Measurements from ENCODE around the gene IL3. TPM values are rescaled to one million over a fixed set of nuclear protein-coding genes. Genes with fewer than 3 reads are reported as not detected.

Gene IL3
- polyA plus RNA-seq, 3 donors, result not detected

GRCh38 chr5:132025403-132025971, 35.0 kb upstream of the IL3 start:
- DNase-seq, result no peak

DNA sequence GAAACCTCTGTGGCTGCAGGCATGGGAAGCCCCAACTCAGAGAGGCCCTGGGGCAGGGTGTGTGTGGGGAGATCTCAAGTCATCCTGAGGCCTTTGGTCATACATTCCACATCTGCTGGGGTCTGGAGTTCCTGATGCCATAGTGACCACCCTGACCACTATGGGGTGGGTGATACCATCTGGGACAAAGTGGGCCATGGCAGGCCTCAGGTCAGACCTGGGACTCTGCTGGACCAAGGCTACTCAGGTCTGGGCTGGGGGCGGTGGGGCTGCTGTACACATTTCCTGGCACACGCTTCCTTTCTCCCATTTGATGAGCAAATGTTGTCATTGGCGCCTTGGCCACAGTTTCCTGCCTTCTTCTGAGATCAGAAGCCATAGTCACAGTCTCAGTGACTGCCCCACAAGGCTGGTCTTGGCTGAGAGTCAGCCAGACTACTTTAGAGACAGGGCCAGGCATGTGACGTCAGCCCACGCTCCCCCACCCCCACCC, 33.9 kb upstream of the IL3 start:
- no peak for DNase-seq

GRCh38 chr5:132027027-132027426, 33.4 kb upstream of the IL3 start:
- DNase-seq, result no peak

- no peak for DNase-seq
These were observed 30.7 kb upstream of the IL3 start for GRCh38 chr5:132029609-132030330.

GRCh38 chr5:132030610-132031009, 29.8 kb upstream of the IL3 start:
- DNase-seq, result no peak

DNA sequence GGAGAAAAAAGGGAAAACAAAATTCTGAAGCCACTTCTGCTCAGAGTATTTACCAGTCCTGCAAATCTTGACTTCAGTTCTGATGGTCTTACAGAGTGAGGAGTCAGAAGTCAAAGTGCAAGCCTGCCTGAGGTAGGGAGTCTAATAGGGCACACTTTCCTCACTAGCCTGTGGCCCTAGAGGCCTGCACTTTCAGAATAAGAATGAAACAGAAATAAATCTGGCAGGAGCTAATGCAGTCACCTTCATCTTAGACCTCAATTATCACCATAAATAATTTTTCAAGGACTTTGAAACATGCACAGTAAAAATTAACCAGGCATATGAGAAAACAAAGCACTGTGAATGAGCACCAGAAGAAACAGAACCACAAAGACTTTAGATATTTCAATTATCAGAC, 28.3 kb upstream of the IL3 start:
- DNase-seq, result no peak

GRCh38 chr5:132033122-132033521, 27.3 kb upstream of the IL3 start:
- DNase-seq, result no peak

DNA sequence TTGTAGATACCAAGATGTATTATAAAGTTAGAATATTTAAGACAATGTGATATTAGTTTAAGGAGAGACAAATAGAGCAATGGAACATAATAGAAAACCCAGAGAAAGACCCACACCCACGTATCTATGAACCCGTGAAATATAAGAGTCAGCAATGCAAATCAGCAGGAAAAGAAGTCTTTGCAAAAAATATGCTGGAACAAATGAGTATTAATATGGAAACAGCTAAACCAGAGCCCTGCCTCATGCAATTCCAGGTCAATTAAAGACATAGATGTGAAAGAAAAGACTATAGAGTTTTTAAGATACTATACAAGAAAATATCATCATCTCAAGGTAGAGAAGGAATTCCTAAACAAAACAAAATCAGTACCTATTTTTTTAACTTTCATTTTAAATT, 23.1 kb upstream of the IL3 start:
- DNase-seq, result no peak

- DNase-seq, result no peak
These were observed 16.2 kb upstream of the IL3 start for GRCh38 chr5:132044207-132044606.

GRCh38 chr5:132046880-132047299, 13.6 kb upstream of the IL3 start:
- no peak for DNase-seq

DNA sequence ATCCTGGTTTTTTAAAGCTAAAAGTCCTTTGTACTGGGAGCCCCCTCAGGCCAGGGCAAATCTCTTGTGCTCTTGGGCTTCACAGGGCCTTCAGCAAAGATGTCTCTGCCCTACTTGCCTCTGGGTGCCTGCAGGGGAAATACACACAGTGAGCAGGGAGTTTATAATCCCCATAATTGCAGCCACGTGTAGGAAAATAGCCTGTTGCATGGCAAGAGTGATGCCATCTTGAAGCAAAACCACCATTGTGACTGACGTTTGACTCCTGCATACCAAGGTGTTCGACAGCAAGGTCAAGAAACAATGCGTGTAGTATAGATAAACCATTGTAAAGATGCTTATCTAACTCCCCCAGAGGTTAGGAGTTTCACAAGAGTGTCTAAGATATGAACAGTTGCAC, 11.4 kb upstream of the IL3 start:
- DNase-seq, result no peak

DNA sequence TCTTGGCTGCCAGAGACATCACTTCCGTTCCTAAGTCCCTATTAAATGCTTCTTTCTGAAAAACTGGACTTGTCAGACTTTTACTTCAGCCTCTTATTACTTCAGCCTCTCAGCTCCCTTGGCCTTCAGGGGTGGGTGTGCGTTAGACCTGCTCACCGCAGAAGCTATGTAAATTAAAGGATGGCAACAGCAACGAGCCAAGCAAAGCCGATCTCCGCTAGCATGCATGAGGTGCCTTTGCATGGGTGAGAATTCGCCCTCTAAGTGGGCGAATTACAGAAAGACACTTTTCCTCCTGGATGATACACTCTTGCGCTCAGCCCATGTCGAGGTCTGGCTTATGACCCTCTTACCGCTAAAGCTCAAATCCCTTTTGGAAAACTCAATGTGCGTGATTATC, 10.9 kb upstream of the IL3 start:
- no peak for DNase-seq

GRCh38 chr5:132050136-132050535, 10.3 kb upstream of the IL3 start:
- DNase-seq, result no peak

DNA sequence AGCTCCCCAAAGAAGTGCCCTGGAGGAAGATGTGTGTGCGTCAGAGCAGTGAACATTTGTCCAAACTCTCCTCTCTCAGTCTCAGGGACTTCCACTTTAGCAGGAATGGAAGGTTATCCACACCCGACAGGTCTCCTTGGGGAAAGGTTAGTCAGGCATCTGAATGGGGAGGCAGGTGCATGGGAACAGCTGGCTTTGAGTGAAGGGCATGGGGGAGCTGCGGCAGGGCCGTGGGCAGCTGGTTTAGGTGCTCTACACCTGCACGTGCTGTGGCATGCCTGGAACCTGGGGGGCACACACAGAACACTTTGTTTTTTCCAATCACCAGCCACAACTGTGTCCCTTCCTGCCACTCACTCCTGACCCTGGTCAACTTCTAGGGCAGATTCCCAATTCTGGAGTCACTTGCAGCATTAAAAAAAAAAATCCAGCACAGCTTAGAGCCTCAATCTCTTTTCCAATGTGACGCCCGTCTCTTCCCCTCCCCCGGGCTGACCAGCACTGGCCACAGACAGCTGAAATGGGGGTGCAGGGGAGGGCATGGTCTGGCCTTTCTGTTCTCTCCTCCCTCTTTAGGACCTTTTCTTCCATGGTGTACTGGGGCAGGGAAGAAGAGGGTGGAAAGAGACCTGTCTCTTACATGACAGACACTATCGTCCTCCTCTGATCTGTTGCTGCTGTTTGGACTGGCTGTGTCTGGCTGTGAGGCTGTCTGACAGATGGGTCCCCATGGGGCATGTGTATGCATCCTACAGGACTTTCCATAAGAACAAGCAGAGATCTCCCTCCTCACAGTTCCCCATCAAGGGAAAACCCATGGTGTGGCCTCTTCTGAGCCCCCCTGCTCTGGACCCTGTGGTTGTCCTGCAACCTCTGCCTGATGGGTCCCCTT, 9.5 kb upstream of the IL3 start:
- no peak for DNase-seq

DNA sequence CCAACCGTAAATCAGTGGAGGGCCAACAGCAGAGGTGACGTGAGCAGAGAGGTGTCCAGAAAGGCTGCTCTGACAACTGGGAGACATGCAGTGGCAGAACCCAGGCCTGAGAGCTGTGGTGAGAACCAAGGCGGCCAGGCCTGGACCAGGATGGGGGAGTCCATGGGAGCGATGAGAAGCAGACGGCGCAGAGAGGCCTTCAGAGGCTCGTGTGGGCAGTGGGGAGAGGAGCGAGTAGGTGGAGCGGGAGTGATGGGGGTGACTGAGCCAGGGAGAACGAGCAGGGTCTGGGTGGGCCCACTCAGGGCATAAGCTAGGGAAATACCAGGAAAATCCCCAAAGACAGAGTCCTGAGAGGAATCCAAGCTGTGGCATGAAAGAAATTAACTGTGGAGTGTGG, 7.9 kb upstream of the IL3 start:
- DNase-seq, result no peak

DNA sequence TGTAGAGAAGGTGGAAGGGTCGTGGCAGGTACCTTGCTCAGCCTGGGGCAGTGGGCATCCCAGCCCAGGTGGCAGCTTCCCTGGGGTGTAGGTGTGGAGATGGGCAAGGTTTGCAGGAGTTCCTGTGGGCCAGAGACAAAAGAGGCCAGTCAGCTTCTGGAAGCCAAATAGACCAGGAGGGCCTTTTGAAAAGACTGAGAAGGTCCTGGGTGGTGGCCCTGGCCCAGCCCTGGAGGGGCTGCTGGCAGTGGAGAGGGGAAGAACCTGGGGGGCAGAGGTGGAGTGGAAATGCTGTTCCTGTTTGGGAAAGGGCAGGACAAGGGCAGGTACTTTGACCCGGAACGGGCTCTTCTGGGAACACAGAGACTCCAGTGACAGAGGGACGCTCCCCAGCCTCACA, 7.0 kb upstream of the IL3 start:
- DNase-seq, result no peak

GRCh38 chr5:132054031-132054696, 6.3 kb upstream of the IL3 start:
- no peak for DNase-seq

GRCh38 chr5:132054697-132055440, 5.6 kb upstream of the IL3 start:
- DNase-seq, result no peak

GRCh38 chr5:132055441-132055807, 5.0 kb upstream of the IL3 start:
- no peak for DNase-seq

DNA sequence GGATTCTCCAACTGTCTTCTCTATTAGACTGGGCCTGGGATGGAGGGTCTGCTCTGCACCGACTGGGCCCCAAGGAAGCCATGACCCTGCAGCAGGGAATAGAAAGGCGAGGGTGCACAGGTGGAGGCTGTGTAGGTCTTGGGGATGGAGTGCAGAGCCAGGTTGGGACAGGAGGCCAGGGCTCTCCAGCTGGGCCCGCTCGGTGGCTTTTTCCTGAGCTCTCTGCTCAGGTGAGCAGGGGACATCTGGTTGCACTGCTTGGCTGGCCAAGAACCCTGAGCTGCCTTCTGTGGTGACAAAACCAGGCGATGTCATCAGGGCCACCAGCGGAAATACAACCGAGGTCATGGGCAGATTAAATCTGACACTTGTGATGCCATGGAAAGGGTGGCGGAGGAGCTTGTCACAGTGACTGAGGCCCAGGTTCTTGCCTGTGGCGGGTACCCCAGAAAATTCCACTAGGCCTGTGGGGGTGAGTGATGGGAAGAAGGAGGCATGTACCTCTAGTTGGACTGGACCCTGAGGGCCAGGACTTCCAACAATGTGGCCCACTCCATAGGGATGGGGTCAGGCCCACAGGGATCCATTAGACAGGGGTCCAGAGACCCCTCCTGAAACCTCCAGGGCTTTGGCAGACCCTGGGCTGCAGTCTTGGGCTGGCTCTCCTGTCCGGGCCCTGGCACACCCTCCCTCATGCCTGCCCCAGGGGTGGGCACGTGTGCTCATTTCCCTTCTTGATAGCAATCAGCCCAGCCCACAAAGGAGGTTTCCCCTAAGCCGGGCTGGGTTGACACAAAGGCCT, 4.4 kb upstream of the IL3 start:
- no peak for DNase-seq
